ENCODE data around the gene PWP1.

PWP1 gene

DNA sequence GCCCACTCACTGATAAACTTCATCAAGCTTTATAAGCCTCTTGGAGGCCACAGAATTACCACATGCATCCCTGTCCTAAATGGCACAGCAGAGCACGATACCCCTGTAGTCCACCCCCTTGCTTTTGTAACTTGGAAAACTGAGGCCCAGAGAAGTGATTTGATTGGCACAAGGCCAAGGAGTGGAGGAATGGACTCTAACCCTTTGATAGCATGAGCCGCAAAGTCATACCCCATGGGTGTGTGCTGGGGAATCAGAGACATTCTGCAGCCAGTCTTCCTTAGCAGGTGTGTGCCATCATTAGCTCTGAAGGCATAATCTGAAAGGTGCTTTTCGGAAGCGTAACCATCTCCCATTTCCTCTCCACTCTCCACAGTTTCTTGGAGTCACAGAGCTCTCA, 28.5 kb upstream of the PWP1 start:
- no peak for DNase-seq (ENCODE audit: low spot score)
- in situ Hi-C loops (cut with MboI; ENCODE audit: low sequenced_read_pairs, unreplicated experiment) = no loop called here
- TF ChIP-seq, protein P1, sequence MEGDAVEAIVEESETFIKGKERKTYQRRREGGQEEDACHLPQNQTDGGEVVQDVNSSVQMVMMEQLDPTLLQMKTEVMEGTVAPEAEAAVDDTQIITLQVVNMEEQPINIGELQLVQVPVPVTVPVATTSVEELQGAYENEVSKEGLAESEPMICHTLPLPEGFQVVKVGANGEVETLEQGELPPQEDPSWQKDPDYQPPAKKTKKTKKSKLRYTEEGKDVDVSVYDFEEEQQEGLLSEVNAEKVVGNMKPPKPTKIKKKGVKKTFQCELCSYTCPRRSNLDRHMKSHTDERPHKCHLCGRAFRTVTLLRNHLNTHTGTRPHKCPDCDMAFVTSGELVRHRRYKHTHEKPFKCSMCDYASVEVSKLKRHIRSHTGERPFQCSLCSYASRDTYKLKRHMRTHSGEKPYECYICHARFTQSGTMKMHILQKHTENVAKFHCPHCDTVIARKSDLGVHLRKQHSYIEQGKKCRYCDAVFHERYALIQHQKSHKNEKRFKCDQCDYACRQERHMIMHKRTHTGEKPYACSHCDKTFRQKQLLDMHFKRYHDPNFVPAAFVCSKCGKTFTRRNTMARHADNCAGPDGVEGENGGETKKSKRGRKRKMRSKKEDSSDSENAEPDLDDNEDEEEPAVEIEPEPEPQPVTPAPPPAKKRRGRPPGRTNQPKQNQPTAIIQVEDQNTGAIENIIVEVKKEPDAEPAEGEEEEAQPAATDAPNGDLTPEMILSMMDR (IDR thresholded peaks at IDR 0.05; ENCODE audit: borderline replicate concordance, control extremely low read depth, extremely low read depth, insufficient read depth, missing control alignments) = no peak

DNA sequence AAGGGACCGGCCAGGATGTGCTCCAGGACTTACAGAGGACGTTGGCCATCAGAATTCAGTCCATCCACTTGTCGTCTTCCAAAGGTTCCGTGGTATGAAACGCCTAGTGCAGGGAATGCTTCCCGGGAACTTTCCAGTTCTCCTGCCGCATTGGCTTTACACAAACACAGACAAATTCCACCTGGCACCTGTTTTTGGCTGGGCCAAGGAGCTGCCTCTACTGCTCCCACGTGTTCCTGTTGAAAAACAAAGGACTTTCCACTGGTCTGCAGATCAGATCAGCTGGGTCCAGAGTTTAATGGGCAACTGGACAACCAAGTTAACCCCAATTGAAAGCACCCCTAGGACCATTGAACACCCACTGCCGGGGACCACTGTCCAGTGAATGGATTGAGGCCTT, 28.0 kb upstream of the PWP1 start:
- TF ChIP-seq, protein P1 (IDR thresholded peaks at IDR 0.05; ENCODE audit: borderline replicate concordance, control extremely low read depth, extremely low read depth, insufficient read depth, missing control alignments) = no peak
- no peak for DNase-seq (ENCODE audit: low spot score)
- in situ Hi-C loops (cut with MboI; ENCODE audit: low sequenced_read_pairs, unreplicated experiment) = no loop called here

- no peak for DNase-seq (ENCODE audit: low spot score)
- in situ Hi-C loops (cut with MboI; ENCODE audit: low sequenced_read_pairs, unreplicated experiment) = no loop called here
- TF ChIP-seq, protein P1 (IDR thresholded peaks at IDR 0.05; ENCODE audit: borderline replicate concordance, control extremely low read depth, extremely low read depth, insufficient read depth, missing control alignments) = no peak
Observed at GRCh38 chr12:107660235-107660634, 25.4 kb upstream of the PWP1 start.

DNA sequence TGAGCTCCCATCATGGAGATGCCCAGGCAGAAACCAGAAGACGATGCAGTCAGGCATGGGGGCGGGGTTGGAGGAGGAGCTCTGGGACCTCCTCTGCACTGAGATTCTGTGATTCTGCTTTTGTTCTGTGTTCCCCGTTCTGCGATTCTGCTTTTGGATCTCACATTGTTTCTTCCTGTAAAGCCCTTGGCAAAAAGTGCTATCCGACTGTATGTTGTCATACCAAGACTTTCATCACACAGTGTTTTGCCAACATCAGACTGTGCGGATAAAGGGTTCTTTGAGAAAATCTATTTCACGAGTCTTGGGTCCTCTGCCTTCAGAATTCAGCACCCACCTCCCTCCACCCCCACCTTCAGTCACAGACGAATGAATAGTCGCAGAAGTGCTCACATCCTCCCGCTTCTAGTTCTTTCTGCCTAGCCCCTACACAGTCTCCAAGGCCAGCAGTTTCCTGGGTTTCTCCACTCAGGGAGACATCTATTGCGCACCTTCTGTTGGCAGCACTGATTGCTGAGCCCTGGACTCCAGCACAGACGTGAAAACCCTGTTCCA, 24.7 kb upstream of the PWP1 start:
- TF ChIP-seq, protein P1 (IDR thresholded peaks at IDR 0.05; ENCODE audit: borderline replicate concordance, control extremely low read depth, extremely low read depth, insufficient read depth, missing control alignments) = no peak
- no peak for DNase-seq (ENCODE audit: low spot score)
- in situ Hi-C loops (cut with MboI; ENCODE audit: low sequenced_read_pairs, unreplicated experiment) = no loop called here

DNA sequence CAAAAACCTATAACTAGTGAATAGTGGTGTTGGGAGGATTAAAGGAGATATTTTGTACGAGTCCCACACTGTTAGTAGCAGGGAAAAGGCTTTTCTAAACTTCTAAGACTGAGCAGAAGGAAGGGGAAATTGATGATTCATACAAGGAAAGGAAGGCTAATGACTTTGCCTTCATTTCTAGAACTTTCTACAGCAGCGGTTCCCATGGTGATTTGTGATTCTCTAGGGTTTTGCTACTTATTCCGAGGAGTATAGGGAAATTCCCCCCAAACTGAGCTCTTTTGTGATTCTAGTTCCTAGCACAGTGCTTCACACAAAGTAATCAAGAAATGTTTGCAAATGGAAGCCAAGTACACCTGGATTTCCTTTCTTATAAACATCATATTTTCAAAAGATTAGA, 23.8 kb upstream of the PWP1 start:
- in situ Hi-C loops (cut with MboI; ENCODE audit: low sequenced_read_pairs, unreplicated experiment) = no loop called here
- TF ChIP-seq, protein P1 (IDR thresholded peaks at IDR 0.05; ENCODE audit: borderline replicate concordance, control extremely low read depth, extremely low read depth, insufficient read depth, missing control alignments) = no peak
- peak; percentile 50 for DNase-seq (ENCODE audit: low spot score)

DNA sequence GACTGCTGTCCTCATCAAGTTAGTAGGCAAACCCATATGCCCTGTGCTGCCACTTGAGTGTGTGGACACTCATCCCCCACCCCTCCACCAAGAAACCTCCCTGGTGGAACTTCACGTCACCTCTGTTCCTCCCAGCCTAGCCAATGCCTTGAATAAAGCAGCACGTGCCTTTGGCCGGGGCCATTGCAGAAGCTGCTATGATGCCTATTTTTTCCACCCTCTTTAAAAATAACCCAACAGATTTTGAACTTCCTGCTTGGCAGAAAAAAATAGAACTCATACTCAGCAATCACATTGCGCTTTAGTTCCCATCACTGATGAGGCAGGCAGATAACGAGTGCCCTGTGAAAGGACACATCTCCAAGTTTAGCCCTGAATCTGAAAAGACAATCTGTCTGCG, 23.1 kb upstream of the PWP1 start:
- DNase-seq (ENCODE audit: low spot score) = no peak
- TF ChIP-seq, protein P1 (IDR thresholded peaks at IDR 0.05; ENCODE audit: borderline replicate concordance, control extremely low read depth, extremely low read depth, insufficient read depth, missing control alignments) = no peak
- in situ Hi-C loops (cut with MboI; ENCODE audit: low sequenced_read_pairs, unreplicated experiment) = no loop called here

GRCh38 chr12:107663277-107663676, 22.3 kb upstream of the PWP1 start:
- TF ChIP-seq, protein P1 (IDR thresholded peaks at IDR 0.05; ENCODE audit: borderline replicate concordance, control extremely low read depth, extremely low read depth, insufficient read depth, missing control alignments) = no peak
- no peak for DNase-seq (ENCODE audit: low spot score)
- in situ Hi-C loops (cut with MboI; ENCODE audit: low sequenced_read_pairs, unreplicated experiment) = no loop called here

Data from GM13976 (cell line).